ENCODE measurements around the gene ABHD6.

GRCh38 chr3:58198804-58199203 lies 38.8 kb upstream of the ABHD6 start:
- TF ChIP-seq CTCF (IDR thresholded peaks at IDR 0.05; ENCODE audit: insufficient read depth, low read length, poor library complexity, severe bottlenecking) = no peak
- no peak for TF ChIP-seq EZH2phosphoT487 (conservative IDR thresholded peaks at IDR 0.05; ENCODE audit: low read length)

All from SU-DHL-6 (cell line).